ENCODE results near the gene COL5A1. TPM values are rescaled to one million over a fixed set of nuclear protein-coding genes. Genes with fewer than 3 reads are reported as not detected.

COL5A1 gene
- total RNA-seq, 1 donor from 2014 or later = 6.1 TPM

- no peak overlapping the region for H2AFZ ChIP-seq (replicated peaks)
- no peaks in the 10 kb centered on the region for H4K20me1 ChIP-seq (ENCODE audit: low read depth)
These were observed 102.2 kb downstream of the COL5A1 start for GRCh38 chr9:134743853-134744252.

GRCh38 chr9:134744385-134745295 is 103.0 kb downstream of the COL5A1 start:
- Mint-ChIP-seq H3K4me3 (no peak overlapping the region), H3K27me3 (ENCODE audit: insufficient read depth, low read depth) (peaks cover 2% of the 10 kb centered on the region), H3K36me3 (peaks cover 6% of the 10 kb centered on the region), H3K27ac (no peak overlapping the region), H3K9me3 (no peaks in the 10 kb centered on the region), H3K4me1 (peaks cover 14% of the 10 kb centered on the region)
- no peaks in the 10 kb centered on the region for H3K9me3 ChIP-seq (ENCODE audit: low read depth)
- no peak overlapping the region for H2AFZ ChIP-seq (replicated peaks)
- H3K27ac ChIP-seq = no peak overlapping the region
- H3F3A ChIP-seq (ENCODE audit: low read depth) = peaks cover 14% of the 10 kb centered on the region
- H3K79me2 ChIP-seq (ENCODE audit: low read depth) = no peaks in the 10 kb centered on the region
- H3K4me1 ChIP-seq = no peaks in the 10 kb centered on the region
- H3K9ac ChIP-seq = no peak overlapping the region
- no peaks in the 10 kb centered on the region for H3K36me3 ChIP-seq
- TF ChIP-seq EZH2 (IDR thresholded peaks at IDR 0.05) (no peak), EZH2phosphoT487 (IDR thresholded peaks at IDR 0.05) (no peak)
- TF ChIP-seq, protein P1, sequence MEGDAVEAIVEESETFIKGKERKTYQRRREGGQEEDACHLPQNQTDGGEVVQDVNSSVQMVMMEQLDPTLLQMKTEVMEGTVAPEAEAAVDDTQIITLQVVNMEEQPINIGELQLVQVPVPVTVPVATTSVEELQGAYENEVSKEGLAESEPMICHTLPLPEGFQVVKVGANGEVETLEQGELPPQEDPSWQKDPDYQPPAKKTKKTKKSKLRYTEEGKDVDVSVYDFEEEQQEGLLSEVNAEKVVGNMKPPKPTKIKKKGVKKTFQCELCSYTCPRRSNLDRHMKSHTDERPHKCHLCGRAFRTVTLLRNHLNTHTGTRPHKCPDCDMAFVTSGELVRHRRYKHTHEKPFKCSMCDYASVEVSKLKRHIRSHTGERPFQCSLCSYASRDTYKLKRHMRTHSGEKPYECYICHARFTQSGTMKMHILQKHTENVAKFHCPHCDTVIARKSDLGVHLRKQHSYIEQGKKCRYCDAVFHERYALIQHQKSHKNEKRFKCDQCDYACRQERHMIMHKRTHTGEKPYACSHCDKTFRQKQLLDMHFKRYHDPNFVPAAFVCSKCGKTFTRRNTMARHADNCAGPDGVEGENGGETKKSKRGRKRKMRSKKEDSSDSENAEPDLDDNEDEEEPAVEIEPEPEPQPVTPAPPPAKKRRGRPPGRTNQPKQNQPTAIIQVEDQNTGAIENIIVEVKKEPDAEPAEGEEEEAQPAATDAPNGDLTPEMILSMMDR (IDR thresholded peaks at IDR 0.05) = no peak
- H3K4me3 ChIP-seq = no peak overlapping the region
- DNase-seq (ENCODE audit: low spot score) = no peak
- H4K20me1 ChIP-seq (ENCODE audit: low read depth) = no peaks in the 10 kb centered on the region
- H3K4me2 ChIP-seq = no peak overlapping the region
- no peaks in the 10 kb centered on the region for H3K27me3 ChIP-seq

More at GRCh38 chr9:134743853-134744252, 102.2 kb downstream of the COL5A1 start:
- Histone ChIP-seq H3F3A (ENCODE audit: low read depth) (peaks cover 14% of the 10 kb centered on the region), H3K9ac (no peak overlapping the region), H3K79me2 (ENCODE audit: low read depth) (no peaks in the 10 kb centered on the region), H3K4me3 (no peak overlapping the region), H3K4me1 (no peaks in the 10 kb centered on the region), H3K27me3 (no peaks in the 10 kb centered on the region), H3K9me3 (ENCODE audit: low read depth) (no peaks in the 10 kb centered on the region), H3K36me3 (no peaks in the 10 kb centered on the region), H3K4me2 (no peak overlapping the region), H3K27ac (no peak overlapping the region)
- peaks cover 2% of the 10 kb centered on the region for H3K27me3 Mint-ChIP-seq (ENCODE audit: insufficient read depth, low read depth)
- peaks cover 6% of the 10 kb centered on the region for H3K36me3 Mint-ChIP-seq
- peaks cover 21% of the 10 kb centered on the region for H3K4me1 Mint-ChIP-seq
- DNase-seq (ENCODE audit: low spot score) = no peak
- no peak for TF ChIP-seq EZH2 (IDR thresholded peaks at IDR 0.05)
- TF ChIP-seq EZH2phosphoT487 (IDR thresholded peaks at IDR 0.05) = no peak
- TF ChIP-seq, protein P1 (IDR thresholded peaks at IDR 0.05) = no peak
- no peak overlapping the region for H3K27ac Mint-ChIP-seq
- H3K9me3 Mint-ChIP-seq = no peaks in the 10 kb centered on the region
- no peak overlapping the region for H3K4me3 Mint-ChIP-seq

GRCh38 chr9:134747951-134748489 is 106.4 kb downstream of the COL5A1 start:
- no peak overlapping the region for H3K27ac ChIP-seq
- no peak for DNase-seq (ENCODE audit: low spot score)
- H3K27me3 ChIP-seq = no peaks in the 10 kb centered on the region
- H3K36me3 ChIP-seq = no peaks in the 10 kb centered on the region
- H3K4me2 ChIP-seq = no peak overlapping the region
- no peaks in the 10 kb centered on the region for H4K20me1 ChIP-seq (ENCODE audit: low read depth)
- peaks cover 2% of the 10 kb centered on the region for H3K27me3 Mint-ChIP-seq (ENCODE audit: insufficient read depth, low read depth)
- no peak for TF ChIP-seq EZH2 (IDR thresholded peaks at IDR 0.05)
- TF ChIP-seq, protein P1 (IDR thresholded peaks at IDR 0.05) = no peak
- no peak for TF ChIP-seq EZH2phosphoT487 (IDR thresholded peaks at IDR 0.05)
- no peak overlapping the region for H3K9ac ChIP-seq
- no peaks in the 10 kb centered on the region for H3K9me3 Mint-ChIP-seq
- H3K9me3 ChIP-seq (ENCODE audit: low read depth) = no peaks in the 10 kb centered on the region
- no peak overlapping the region for H2AFZ ChIP-seq (replicated peaks)
- peaks cover 5% of the 10 kb centered on the region for H3K4me1 Mint-ChIP-seq
- no peaks in the 10 kb centered on the region for H3K4me1 ChIP-seq
- H3F3A ChIP-seq (ENCODE audit: low read depth) = peaks cover 14% of the 10 kb centered on the region
- no peaks in the 10 kb centered on the region for H3K79me2 ChIP-seq (ENCODE audit: low read depth)
- peaks cover 6% of the 10 kb centered on the region for H3K36me3 Mint-ChIP-seq
- no peak overlapping the region for H3K4me3 Mint-ChIP-seq
- H3K27ac Mint-ChIP-seq = no peak overlapping the region
- H3K4me3 ChIP-seq = no peak overlapping the region
